DMS114 treated with DMSO at 0.1 percent for 48 hours (cell line): ENCODE measurements around the gene PLXNA4.

Experiments used
- DNase-seq: peaks from one replicate; lab custom pipeline; 2025; ENCODE audit not compliant: unreplicated experiment; lab: John Stamatoyannopoulos, UW

Gene PLXNA4

GRCh38 chr7:132105096-132105495, 471.2 kb downstream of the PLXNA4 start:
- DNase-seq, result no peak

GRCh38 chr7:132103718-132104117, 472.6 kb downstream of the PLXNA4 start:
- no peak for DNase-seq

- no peak for DNase-seq
Measured at GRCh38 chr7:132102942-132103341, 473.3 kb downstream of the PLXNA4 start.

- no peak for DNase-seq
Measured at GRCh38 chr7:132102391-132102790, 473.9 kb downstream of the PLXNA4 start.

- no peak for DNase-seq
Measured at GRCh38 chr7:132100981-132101380, 475.3 kb downstream of the PLXNA4 start.

GRCh38 chr7:132100483-132100882, 475.8 kb downstream of the PLXNA4 start:
- no peak for DNase-seq

- no peak for DNase-seq
Measured at GRCh38 chr7:132099163-132099562, 477.1 kb downstream of the PLXNA4 start.

- DNase-seq, result no peak
Measured at GRCh38 chr7:132098327-132098726, 477.9 kb downstream of the PLXNA4 start.

GRCh38 chr7:132097550-132098134, 478.6 kb downstream of the PLXNA4 start:
- no peak for DNase-seq

- DNase-seq, result no peak
Measured at GRCh38 chr7:132095111-132095765, 481.0 kb downstream of the PLXNA4 start.

GRCh38 chr7:132092106-132092505, 484.2 kb downstream of the PLXNA4 start:
- no peak for DNase-seq

GRCh38 chr7:132091706-132092105, 484.6 kb downstream of the PLXNA4 start:
- no peak for DNase-seq

GRCh38 chr7:132090444-132090843, 485.8 kb downstream of the PLXNA4 start:
- no peak for DNase-seq

- DNase-seq, result no peak
Measured at GRCh38 chr7:132089356-132089755, 486.9 kb downstream of the PLXNA4 start.

GRCh38 chr7:132087421-132087820, 488.8 kb downstream of the PLXNA4 start:
- no peak for DNase-seq

- DNase-seq, result no peak
Measured at GRCh38 chr7:132084776-132085388, 491.4 kb downstream of the PLXNA4 start.

- no peak for DNase-seq
Measured at GRCh38 chr7:132083537-132084123, 492.6 kb downstream of the PLXNA4 start.

GRCh38 chr7:132083126-132083525, 493.1 kb downstream of the PLXNA4 start:
- DNase-seq, result no peak

GRCh38 chr7:132082394-132082793, 493.9 kb downstream of the PLXNA4 start:
- no peak for DNase-seq

- no peak for DNase-seq
Measured at GRCh38 chr7:132081686-132082085, 494.6 kb downstream of the PLXNA4 start.

- no peak for DNase-seq
Measured at GRCh38 chr7:132080967-132081668, 495.2 kb downstream of the PLXNA4 start.

- DNase-seq, result no peak
Measured at GRCh38 chr7:132080467-132080866, 495.8 kb downstream of the PLXNA4 start.
